Measurements from ENCODE around the gene RAB27B. TPM values are rescaled to one million over a fixed set of nuclear protein-coding genes. Genes with fewer than 3 reads are reported as not detected.

The RAB27B gene
- total and polyA plus RNA-seq, 2 of the 8 experiments (the other 6 are each of a cell fraction or from before 2014, with no cell fraction given), result 0.05 to 0.60 TPM

DNA sequence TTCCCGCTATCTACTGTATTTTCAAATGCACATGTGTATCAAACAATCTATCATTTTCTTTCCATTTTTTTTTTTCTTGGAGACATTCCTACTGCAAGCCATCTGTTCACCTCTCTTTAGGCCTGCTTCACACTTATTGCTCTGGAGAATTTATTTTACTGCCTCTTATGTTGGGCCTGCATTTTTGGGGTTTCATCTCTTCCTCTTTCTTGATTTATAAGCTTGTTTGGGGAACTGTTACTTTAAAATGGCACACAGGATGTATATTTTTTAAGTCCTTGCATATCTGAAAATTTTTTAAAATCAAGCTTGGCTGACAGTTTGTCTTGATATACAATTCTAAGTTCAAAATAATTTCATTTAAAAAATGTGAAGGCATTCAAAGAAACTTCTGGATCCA, 3.5 kb upstream of the RAB27B start:
- Histone ChIP-seq H3K14ac (ENCODE audit: insufficient read length) (no peak overlapping the region), H3K18ac (ENCODE audit: extremely low read depth, low read length) (no peak overlapping the region), H2BK15ac (ENCODE audit: low read length) (no peak overlapping the region), H3K4me3 (ENCODE audit: extremely low read depth in 1 of 4, insufficient read depth in 2 of 4, low read depth in 3 of 4, low read length in 4 of 4) (no peak overlapping the region), H3K23ac (ENCODE audit: insufficient read length) (no peak overlapping the region), H3K79me2 (ENCODE audit: control insufficient read depth in 1 of 2, insufficient read depth in 2 of 2, low read length in 2 of 2) (no peaks in the 10 kb centered on the region), H2BK5ac (ENCODE audit: low read depth, low read length) (no peak overlapping the region), H2AFZ (ENCODE audit: low read length) (no peak overlapping the region), H4K8ac (ENCODE audit: extremely low read depth, insufficient read depth, low read length) (no peak overlapping the region), H2BK12ac (ENCODE audit: low read depth, low read length) (no peak overlapping the region), H3K4me2 (ENCODE audit: insufficient read depth in 1 of 2, low read depth in 2 of 2, low read length in 2 of 2) (no peak overlapping the region), H2BK120ac (replicated peaks; ENCODE audit: low read depth, low read length) (no peak overlapping the region), H2AK5ac (ENCODE audit: low read depth, low read length) (no peak overlapping the region), H2BK20ac (ENCODE audit: low read length) (no peak overlapping the region), H3K27ac (ENCODE audit: low read depth, low read length) (no peak overlapping the region), H3K9me3 (ENCODE audit: insufficient read depth in 2 of 2, low read depth in 1 of 2, low read length in 1 of 2) (no peaks in the 10 kb centered on the region), H4K91ac (replicated peaks; ENCODE audit: insufficient read length, low read length) (no peak overlapping the region), H3K56ac (replicated peaks; ENCODE audit: insufficient read length, low read depth, low read length) (no peak overlapping the region), H4K20me1 (replicated peaks in 1 of 2; ENCODE audit: control insufficient read depth in 1 of 2, insufficient read depth in 2 of 2, low read length in 2 of 2) (no peaks in the 10 kb centered on the region), H3K4ac (replicated peaks; ENCODE audit: insufficient read length, low read depth, low read length) (no peak overlapping the region), H3K27me3 (replicated peaks in 1 of 4; ENCODE audit: control insufficient read depth in 3 of 4, extremely low read depth in 1 of 4, insufficient read depth in 3 of 4, low read length in 3 of 4) (no peaks in the 10 kb centered on the region; a peak in 4 of 7 replicates), H4K5ac (ENCODE audit: insufficient read length, low read depth, low read length) (no peak overlapping the region), H3K23me2 (ENCODE audit: low read depth, low read length) (peaks cover 9% of the 10 kb centered on the region), H3K4me1 (replicated peaks in 1 of 4; ENCODE audit: control insufficient read depth in 3 of 4, insufficient read depth in 4 of 4, low read length in 3 of 4) (peaks cover 0 to 8% (median 4%) of the 10 kb centered on the region in 4 experiments; a peak in 3 of 7 replicates), H3K36me3 (ENCODE audit: control insufficient read depth in 2 of 4, insufficient read depth in 4 of 4, low read length in 3 of 4) (no peaks in the 10 kb centered on the region), H3K79me1 (ENCODE audit: low read depth, low read length) (no peaks in the 10 kb centered on the region), H3K9ac (replicated peaks in 1 of 4; ENCODE audit: extremely low read depth in 1 of 4, low read depth in 3 of 4, low read length in 3 of 4) (no peak overlapping the region)
- ChIA-PET CTCF (ENCODE audit: partially characterized antibody) (interaction anchor here (1.3 kb wide), 1 partner anchor 17 kb away, joined by 4 read pairs; no protein-coding TSS in a partner anchor), POLR2A (ENCODE audit: partially characterized antibody) (no interaction called here)
- FAIRE-seq (no peak), DNase-seq (ENCODE audit: low read depth in 1 of 2, low spot score in 2 of 2) (no peak)
- WGBS, 2 experiments (ENCODE audit: extremely low coverage in 1 of 2, insufficient coverage in 1 of 2, insufficient read length in 1 of 2, insufficient replicate concordance in 2 of 2, low coverage in 1 of 2, low lambda C conversion rate in 2 of 2, missing lambda C conversion rate in 1 of 2), result 91% methylated on average over 1 of the region's 1 CpG; no CpG with 5 or more reads in 1 of the 2 experiments
- TF ChIP-seq SIRT6 (IDR thresholded peaks at IDR 0.05; ENCODE audit: low read length) (no peak), KDM4A (IDR thresholded peaks at IDR 0.05; ENCODE audit: low read depth, low read length, severe bottlenecking) (no peak), GABPA (IDR thresholded peaks at IDR 0.05; ENCODE audit: borderline replicate concordance, insufficient read depth, low read length) (no peak), SIN3A (conservative IDR thresholded peaks at IDR 0.05 in 1 of 2, IDR thresholded peaks at IDR 0.05 in 1 of 2; ENCODE audit: low read depth in 1 of 2, low read length in 2 of 2) (no peak), SP2 (IDR thresholded peaks at IDR 0.05; ENCODE audit: low read length) (no peak), ZNF274 (IDR thresholded peaks at IDR 0.05; ENCODE audit: borderline replicate concordance, extremely low read depth, low read length) (no peak), BCL11A (IDR thresholded peaks at IDR 0.05; ENCODE audit: low read depth in 2 of 2, low read length in 2 of 2) (no peak), EGR1 (IDR thresholded peaks at IDR 0.05; ENCODE audit: borderline replicate concordance, low read depth, low read length) (no peak), BRCA1 (IDR thresholded peaks at IDR 0.05; ENCODE audit: low read depth, low read length) (no peak), POU5F1 (IDR thresholded peaks at IDR 0.05; ENCODE audit: low read depth, low read length) (no peak), CBX8 (IDR thresholded peaks at IDR 0.05; ENCODE audit: borderline replicate concordance, low read depth, low read length) (no peak)
- TF ChIP-seq, protein P1, sequence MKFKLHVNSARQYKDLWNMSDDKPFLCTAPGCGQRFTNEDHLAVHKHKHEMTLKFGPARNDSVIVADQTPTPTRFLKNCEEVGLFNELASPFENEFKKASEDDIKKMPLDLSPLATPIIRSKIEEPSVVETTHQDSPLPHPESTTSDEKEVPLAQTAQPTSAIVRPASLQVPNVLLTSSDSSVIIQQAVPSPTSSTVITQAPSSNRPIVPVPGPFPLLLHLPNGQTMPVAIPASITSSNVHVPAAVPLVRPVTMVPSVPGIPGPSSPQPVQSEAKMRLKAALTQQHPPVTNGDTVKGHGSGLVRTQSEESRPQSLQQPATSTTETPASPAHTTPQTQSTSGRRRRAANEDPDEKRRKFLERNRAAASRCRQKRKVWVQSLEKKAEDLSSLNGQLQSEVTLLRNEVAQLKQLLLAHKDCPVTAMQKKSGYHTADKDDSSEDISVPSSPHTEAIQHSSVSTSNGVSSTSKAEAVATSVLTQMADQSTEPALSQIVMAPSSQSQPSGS (IDR thresholded peaks at IDR 0.05; ENCODE audit: low read length), result no peak
